HFF-Myc (cell line): ENCODE results near the gene BIN1.
A peak's percentile ranks its signal among the peaks of the same experiment; 100 is the strongest.

Source experiments
- DNase-seq: peaks from one replicate; pipeline ENCODE4 v3.0.0-alpha.2; 2011; ENCODE audit warnings: low read depth; ENCODE audit errors: extremely low read depth
- H3K4me3 ChIP-seq: replicated peaks from 2 replicates; pipeline ENCODE4 v1.5.1; 2011; ENCODE audit warnings: low read depth, mild to moderate bottlenecking, control low read depth, low read length
- CTCF ChIP-seq: IDR thresholded peaks from 2 replicates; pipeline ENCODE4 v1.5.1; 2012; ENCODE audit warnings: mild to moderate bottlenecking, low read depth, low read length, control low read depth; ENCODE audit errors: missing control alignments

BIN1 gene

DNA sequence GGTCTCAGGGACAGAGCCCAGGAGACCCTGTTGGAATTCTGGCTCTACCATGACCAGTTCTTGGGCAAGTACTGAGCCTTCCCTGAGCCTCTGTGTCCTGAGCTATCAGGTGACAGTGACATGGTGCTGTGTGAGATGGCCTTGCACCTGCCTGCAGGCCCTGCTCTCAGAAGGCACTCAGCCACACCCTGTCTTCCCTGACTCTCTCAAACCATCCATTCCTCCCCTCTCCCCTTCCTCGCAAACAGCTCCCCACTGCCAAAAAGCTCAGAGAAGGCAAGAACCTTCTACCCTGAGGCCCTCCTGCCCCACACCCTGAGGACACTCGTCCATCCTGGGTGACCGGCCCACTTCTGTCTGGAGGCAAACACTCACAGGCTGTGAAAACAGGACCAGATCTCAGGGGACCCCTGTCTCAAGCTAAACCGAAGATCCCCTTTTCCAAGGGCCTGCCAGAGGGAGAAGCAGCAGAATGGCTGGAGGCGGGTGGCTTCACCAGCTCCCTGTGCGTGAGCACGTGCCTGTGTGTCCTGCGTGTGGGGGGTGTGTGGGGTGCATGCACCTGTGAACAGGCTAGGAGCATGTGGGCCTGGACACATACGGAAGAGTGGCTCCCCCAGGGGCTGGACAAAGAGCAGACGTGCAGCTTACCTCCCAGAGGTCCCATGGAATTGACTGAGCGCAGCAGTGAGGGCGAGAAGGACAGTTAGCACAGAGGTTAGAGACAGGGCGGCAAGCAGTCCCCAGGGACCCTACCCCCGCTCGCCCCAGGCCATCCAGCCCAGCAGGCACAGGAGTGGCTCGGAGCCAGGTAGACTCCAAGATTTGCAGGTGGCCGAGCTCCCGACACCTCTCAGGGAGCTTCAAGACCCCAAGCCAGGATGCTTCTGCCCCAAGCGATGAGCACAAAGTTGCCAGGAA is 53.9 kb downstream of the BIN1 start:
- H3K4me3 ChIP-seq, result no peak overlapping the region
- TF ChIP-seq CTCF, result no peak
- DNase-seq, result no peak

- no peak overlapping the region for H3K4me3 ChIP-seq
- no peak for TF ChIP-seq CTCF
- DNase-seq, result no peak
Measured at GRCh38 chr2:127052057-127052770, 54.7 kb downstream of the BIN1 start.

DNA sequence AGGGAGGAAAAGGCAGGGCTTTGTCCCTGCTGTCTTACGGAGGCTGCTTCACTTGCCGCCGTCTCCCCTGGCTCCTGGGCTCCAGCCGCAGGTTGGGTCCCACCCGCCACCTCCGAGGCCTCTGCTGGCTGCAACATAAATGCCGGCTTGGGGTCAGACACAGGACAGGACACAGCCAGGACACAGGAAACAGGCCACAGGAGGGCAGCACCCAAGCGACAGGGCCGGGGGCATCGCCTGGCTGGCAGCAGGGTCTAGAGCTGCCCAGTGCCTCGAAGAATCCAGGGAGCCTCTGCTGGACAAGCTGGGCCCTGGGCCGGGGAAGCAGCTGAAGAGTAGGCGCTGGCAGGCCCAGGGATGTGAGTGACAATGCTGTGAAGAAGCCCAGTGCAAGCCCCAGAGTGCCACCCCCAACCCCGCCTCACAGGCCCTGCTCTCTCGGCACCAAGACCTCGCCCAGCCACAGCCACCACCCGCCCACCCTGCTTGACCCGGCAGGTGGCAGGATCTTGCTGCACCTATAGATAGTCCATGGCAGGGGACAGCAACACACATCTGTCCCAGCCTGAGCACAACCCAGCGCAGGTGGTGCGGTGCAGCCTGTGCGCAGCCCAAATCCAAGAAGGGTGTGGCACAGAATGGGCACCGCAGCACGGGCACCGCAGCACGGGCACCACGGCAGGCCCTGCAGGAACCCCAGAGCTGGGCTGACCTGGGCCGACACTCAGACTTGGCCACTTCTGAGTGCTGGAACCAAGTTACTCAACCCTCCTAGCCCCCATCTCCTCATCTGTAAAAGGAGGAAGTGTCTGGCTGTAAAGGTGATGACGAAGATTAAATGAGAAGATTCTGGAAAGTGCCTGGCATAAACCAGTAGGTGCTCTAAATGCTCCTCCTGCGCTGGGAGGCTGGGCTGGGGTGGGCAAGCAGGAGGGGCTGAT is 55.6 kb downstream of the BIN1 start:
- peak; percentile 9 for TF ChIP-seq CTCF
- H3K4me3 ChIP-seq, result no peak overlapping the region

GRCh38 chr2:127050803-127051115 is 56.2 kb downstream of the BIN1 start:
- TF ChIP-seq CTCF, result no peak
- no peak for DNase-seq
- no peak overlapping the region for H3K4me3 ChIP-seq

More for the DNA sequence above, 55.6 kb downstream of the BIN1 start:
- DNase-seq, result no peak

DNA sequence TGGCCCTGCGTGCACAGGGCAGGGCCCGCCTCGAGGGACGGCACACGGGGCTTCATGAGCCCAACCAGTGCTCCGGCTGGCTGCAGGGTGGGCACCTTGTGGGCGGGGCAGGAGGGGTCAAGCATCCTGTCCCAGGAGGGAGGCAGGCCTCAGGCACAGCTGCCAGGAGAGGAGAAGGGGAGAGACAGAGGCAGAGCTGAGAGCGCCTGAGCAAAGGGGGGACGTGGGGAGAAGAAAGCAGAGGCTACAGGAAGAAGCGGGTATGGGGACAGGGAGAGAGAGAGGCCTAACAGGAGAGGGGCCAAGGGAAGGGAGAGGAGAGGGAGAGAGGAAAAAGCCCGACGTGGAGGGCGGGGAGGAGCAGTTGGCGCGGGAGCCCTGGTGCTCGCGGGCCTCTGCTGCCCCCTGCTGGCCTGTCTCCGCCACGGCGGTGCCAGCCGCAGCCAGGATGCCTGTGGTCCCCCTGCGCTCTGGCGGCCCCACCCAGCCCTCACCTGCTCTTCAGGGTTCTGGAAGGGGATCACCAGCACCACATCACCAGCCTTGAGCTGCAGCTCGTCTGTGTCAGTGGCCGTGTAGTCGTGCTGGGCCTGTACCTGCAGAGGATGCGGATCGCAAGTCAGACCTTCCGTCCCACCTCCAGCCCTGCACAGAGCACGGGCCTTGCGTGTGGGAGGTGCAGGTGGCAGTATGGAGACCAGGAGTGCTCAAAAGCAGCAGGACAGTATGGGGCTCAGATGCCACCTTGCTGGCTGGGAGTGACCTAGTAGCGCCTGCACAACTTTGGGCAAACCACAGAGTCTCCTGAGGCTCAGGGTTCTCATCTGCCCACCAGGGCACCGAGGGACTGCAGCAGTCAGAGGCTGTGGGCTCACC is 56.8 kb downstream of the BIN1 start:
- DNase-seq, result no peak
- H3K4me3 ChIP-seq, result no peak overlapping the region
- peak; percentile 87 for TF ChIP-seq CTCF
